Stimulated activated CD8-positive, alpha-beta memory T cell treated with anti-CD3 and anti-CD28 coated beads, Interleukin-15, amount 100 ng/mL, for 1 hour (primary cell): ENCODE results near the gene PRKAG2.

Source experiments
- DNase-seq: peaks from one replicate; pipeline ENCODE4 v3.0.0-alpha.2; 2020; ENCODE audit warnings: low read depth

Gene PRKAG2

DNA sequence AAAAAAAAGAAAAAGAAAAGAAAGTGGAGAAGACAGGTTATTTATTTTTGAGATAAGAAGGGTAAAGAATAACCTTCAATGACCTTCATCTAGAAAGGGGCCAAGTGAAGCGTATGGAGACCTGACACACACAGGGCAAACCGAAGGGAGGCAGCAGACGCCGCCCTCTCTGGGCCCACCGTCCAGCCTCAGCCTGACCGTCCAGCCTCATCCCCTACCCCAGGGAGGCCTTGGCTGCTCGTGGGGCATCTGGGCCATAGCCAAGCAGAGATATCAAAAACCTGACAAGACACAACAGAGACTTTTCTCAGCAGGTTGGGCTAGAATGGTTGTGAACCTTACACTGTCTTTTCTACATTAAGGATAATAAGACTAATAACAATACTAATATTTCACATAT is 10.9 kb downstream of the PRKAG2 start:
- no peak for DNase-seq

DNA sequence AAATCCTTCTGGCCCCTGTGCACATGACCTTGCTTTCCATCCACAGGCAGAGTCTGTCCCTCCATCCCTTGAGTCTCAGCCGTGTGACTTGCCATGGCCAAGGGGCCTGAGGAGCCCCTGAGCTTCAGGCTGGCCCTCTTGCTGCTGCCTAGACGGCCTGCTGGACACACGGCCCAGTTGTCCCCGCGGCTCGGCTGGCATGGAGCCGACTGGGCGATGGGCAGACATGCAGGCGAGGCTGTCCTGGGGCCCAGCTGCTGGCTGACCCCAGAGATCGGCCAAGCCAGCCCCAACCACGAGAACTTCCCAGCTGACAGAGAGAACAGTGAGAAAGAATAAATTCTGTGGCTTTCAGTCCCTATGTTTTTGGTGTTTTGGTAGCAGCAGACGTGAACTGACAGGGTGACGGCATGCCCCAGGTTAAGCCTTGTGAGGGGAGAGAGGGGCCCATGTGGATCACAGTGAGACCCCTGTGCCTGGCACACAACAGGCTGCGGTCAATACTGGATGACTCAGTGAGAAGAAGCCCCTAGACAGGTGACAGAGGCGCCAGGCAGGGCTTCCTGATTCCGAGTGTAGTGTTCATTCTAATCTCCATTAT is 11.7 kb downstream of the PRKAG2 start:
- DNase-seq = no peak

DNA sequence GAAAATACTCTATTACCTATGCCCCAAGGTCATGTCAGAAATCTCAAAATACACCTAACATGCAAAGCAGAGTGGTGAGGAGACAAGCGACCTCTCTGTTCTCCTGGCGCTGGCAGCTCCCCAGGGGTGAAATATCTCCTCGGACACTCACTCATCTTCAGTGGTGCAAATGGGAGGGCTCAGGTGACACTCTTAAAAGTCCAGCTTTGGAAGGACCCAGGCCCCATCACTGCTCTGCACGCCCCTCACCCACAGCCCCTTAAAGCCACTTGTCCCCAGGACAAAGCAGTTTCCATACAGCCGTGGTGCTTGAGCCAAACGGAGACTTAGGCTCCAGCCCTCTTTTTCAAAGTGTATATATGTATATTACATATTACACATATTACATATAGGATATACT is 12.4 kb downstream of the PRKAG2 start:
- DNase-seq = no peak

DNA sequence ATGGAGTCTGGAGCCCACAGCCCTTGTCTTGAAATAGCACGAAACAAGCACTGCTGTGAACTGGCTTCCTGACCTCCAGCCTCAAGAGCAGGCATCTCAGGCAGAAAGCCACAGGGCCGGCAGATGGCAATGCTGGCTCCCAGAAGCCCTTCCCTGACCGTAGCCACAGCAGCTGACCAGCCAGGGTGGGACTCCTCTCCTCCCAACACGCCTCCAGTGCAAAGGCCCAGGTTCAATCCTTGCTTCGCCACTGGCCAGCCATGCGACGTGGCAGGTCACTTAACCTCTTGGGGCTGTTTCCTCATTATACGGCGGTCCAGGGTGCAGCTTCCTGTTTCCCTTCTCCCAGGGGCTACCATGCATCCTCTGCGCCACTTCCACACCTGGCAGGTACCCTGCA is 12.8 kb downstream of the PRKAG2 start:
- no peak for DNase-seq

DNA sequence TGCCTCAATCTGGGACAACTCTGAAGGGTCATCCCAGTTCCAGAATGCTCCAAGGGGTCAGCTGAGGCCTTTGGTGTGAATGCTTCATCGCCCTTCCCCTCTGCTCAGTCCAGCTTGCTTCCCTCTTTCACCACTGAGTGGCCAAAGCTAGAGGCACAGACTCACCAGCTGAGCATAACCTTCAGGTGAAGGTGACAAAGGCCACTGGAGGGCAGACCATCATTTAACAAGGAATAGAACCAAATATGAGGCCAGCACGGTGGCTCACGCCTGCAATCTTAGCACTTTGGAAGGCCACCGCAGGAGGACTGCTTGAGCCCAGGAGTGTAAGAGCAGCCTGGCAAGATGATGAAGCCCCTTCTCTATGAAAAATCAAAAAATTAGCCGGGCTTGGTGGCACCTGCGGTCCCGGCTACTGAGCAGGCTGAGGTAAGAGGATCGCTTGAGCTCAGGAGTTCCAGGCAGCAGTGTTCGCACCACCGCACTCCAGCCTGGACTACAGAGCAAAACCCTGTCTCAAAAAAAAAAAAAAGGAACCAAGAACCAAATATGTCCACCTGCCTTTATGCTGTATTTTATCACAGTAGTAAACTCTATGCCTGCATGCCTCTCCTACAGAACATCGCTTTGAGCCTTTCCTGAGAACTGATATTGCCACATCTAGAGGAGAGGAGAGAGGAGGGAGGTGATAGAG is 13.4 kb downstream of the PRKAG2 start:
- DNase-seq = no peak

DNA sequence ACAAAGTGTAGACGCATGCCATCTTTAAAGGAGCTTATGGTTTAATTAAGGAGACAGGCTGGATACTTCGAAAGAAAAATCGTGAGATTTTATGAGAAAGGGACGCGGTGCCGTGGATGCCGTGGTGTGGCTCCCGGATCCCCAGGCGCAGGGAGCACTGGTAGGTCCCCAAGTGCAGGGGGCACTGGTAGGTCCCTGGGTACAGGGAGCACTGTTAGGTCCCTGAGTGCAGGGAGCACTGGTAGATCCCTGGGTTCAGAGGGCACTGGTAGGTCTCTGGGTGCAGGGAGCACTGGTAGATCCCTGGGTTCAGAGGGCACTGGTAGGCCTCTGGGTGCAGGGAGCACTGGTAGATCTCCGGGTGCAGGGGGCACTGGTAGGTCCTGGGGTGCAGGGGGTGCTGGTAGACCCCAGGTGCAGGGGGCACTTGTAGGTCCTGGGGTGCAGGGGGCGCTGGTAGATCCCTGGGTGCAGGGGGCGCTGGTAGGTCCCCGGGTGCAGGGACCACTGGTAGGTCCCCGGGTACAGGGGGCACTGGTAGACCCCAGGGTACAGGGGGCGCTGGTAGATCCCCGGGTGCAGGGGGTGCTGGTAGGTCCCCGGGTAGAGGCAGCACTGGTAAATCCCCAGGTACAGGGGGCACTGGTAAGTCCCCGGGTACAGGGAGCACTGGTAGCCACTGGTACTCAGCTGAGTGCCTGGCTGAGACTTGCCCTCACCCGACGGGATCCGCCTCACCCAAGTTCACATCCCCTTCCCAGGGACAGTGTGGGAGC is 14.1 kb downstream of the PRKAG2 start:
- no peak for DNase-seq

DNA sequence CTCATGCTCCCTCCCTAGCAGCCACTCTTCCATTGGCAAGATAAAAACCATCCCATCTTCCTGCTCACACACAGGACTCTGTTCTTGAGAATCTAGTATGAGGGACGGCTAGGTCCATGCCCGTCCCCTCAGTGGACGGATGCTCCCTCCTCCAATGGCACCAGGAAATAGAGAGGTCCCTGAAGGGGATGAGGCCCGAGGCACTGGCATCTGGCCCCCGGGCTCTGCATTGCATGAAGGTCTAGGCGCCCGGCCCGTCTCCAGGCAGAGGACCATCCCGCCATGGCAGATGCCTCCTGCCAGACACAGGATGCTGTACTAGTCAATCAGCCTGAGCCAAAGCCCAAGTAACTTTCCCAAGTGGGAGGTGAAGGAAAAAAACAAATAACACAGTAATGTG is 15.0 kb downstream of the PRKAG2 start:
- no peak for DNase-seq

DNA sequence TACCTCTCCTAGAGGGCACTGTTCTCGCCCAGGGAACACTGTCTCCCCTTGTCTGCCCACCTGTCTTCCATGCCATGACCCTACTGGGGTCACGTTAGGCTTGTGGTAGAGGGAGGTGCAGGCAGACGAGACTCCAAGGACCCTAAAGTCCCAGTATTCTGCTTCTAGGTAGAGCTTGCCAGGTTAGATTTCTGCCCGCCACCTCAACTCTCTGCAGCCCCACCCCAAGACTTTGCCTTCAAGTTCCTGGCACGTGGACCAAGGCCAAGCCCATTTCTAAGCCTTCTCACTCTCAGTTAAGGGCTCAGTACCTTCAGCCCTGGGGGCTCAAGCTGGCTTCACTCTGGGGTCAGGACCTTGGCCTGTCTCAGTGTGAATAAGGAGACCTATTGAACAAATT is 16.1 kb downstream of the PRKAG2 start:
- no peak for DNase-seq

DNA sequence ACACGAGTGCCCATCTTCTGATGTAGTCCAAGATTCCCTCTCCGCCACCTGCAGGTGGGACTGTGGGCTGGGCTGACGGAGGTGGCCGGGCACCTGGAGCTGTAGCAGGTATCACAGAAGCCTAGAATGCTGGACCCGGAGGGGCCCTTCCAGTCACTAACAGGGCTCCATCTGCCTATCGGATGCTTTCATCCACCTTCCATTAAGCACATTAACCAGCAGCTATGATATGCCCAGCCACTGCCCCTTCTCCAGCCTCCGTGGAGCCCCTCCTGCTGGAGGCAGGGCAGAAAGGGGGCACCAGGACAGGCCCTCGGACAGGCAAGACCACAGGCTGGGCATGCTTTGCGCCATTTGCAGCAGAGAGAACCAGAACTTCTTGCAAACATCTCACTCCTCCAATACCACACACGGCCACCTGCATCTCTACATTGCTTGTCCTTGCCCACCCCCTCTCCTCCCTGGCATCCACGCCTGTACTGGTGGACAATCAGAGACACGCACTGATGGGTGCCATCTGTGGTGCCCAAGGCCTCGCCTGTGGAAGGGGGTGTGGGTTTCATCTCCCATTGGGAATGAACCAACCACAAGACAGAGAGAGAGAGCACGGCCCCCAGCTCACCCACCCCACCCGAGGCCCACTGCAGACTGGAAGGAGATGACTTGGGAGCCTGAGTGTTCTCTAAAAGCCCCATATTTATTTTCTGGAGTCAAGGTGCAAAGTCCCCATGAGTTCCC is 16.8 kb downstream of the PRKAG2 start:
- no peak for DNase-seq

DNA sequence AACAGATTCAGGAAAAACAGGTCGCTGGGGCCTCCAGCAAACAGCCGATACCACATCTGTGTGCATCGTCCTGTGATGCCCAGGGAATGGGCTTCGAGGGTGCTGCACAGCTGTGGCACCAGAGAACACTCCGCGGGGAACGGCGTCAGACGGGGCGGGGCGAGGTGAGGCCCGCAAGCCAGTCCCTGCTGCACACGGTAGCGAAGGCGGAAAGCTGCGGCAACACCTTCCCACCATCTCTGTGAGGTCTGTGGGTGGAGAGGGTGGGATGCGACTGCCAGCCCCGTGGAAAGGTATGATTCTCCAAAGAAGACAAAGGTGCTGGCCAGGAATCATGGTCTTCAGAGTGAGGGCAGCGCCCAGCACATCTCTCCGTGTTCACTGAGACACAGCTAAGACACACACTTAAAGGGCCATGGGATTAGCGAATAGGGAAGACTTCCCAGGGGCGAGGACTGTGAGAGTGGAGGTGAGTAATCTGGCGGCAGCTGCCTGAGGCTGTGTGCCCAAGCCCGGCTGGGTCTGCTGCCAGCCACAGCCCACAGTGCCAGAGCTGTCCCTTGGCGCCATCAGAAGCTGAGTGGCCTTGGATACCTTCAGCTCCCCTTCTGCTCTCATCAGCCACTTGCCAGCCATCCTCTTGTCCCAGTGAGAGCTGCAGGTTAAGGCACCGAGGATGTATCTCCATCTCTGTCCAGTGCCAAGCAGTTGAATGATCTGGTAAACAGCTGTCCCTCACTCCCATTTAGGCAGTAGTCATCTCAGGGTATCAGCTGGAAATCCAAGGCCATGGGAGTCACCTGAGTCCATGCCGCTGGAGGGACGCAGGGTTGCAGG is 17.6 kb downstream of the PRKAG2 start:
- no peak for DNase-seq

DNA sequence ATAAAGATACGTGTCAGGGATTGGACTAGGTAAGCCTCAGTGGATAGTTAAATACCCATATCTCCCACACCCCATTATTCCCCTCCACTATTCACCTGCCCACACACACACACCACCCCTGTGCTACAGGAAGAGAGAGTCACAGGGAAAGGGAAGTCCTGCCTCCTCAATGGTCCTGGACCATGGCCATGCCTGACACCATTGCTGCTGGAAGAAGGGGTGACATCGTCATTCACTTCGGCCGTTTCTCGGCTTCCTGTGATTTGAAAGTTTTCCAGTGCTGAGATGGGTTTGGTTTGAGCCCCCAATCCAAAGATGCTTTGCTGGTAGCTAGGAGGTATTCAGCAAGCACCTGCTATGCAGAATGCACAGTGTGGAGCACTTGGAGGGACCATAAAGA is 18.5 kb downstream of the PRKAG2 start:
- DNase-seq = no peak

DNA sequence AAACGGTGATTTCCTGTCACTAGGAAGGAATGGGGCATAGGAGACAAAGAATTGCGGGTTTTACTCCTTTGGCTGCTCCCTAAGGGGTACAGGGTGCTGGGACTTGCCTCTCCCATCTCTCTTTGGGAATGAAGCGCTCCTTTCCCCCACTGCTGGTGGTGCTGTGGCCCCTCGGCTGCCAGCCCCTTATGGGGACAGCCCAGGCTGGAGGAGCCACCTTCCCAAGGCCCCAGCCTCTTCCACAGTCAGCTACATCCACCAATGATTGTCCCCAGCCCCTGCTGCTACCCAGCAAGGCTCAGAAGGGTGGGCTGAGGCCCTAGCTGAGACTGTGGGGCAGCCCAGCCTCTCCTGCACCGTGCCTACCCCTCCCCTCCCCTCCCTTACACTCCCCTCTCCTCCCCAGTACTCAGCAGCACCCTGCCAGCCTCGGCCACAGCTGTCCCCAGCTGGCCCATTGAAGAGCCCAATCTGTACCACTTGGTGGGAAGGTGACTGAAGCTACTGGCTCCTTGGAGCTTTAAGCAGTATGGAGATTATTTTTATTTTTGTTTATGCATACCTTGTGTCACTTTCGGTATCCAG is 19.0 kb downstream of the PRKAG2 start:
- DNase-seq = no peak

DNA sequence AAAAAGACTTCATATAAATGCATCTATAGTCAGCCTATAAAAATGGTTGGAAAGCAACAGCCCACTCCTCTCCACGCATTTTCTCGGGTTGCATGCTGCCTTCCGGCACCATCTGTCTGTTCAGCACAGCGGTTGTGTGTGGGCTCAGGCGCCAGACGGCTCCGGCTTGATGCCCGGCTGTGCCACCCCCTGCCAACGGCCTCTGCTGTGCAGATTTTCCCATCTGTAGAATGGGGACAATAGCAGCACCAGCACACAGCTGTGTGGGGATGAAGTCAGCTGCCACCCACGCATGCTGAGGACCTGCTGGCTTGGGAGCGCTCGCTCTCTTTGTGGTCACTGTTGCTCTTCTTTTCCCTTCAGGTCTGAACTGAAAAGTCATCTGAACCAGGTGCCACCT is 19.5 kb downstream of the PRKAG2 start:
- DNase-seq = no peak

DNA sequence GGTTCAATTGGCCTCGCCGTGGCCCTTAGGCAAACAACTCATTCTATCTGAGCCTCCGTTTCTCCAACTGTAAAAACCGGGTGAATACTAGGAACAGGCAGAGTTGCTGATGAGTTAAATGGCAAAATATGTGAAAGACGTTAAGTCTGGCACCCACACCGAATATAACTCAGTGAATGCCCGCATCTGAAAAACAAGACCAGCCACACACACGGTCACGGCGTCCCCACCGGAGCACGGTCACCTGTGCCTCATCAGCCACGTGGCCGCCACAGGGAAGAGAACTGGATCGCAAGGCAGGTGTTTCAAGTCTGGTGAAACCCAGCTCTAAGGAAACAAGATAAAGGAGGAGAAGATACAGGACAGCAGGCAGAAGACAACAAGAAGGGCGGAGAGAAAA is 20.4 kb downstream of the PRKAG2 start:
- no peak for DNase-seq

DNA sequence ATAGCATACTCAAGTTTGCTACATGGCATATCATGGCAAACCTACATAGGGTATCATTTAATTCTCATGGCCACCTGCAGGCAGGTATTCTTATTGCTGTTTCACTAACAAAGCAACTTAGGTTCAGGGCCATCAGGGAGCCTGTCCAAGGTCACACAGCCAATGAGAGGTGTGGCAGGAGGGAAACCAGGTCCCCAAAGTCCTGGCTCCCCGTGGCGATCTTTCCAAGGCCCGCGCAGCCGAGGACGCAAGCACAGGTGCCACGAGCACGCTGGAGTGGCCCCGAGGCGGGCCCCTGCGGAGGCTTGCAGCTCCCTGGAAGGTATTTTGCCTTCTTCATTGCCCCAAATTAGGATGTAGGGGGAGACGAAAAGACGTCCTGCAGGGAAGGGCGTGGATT is 20.8 kb downstream of the PRKAG2 start:
- no peak for DNase-seq

DNA sequence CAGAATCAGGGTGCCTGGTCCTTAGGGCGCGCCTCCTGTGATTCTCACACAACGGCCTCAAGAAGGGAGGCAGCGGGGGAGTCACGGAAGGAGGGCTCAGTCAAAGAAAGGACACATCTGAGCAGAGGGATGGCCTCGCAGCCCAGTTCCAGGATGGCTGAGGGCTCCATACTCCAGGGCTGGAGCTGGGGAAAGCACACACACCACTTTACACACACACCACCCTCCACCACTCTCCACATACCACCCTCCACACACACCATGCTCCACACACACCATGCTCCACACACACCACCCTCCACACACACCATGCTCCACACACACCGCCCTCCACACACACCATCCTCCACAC is 22.2 kb downstream of the PRKAG2 start:
- no peak for DNase-seq

DNA sequence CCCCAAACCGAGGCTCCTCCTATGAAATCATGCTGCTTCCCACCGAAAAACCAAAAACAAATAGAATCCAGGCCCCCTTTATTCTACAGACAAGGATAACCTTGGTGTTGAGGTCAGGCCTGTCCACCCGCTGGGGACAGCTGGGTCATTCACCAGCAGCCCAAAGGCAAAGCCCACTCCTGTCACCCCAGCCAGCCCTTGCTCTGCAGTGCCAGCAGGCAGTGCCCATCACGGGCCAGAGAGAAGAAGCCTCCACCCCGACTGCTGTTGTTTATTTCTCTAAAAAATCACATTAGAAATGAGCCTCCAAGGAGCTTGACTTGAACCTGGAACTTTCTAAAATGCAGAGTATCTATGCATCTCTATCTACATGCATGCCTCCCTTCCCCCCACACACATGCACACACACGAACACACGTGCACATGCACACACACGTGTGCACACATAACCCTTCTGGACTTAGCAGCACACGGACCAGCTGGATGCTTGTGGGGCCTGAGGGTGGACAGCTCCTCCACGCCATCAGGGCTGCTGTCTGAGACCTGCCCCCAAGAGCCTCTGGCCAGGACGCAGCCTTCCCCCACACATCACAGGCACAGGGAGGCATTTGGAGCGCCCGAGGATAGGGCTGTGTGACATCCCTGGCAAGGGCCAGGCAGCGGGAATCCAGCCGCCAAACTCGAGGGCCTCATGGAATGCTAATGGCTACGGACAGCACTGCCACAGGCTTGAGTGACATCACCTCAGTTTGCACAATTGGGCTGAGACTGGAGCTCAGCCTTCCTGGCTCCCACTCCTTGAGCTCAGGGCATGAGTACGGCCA is 22.8 kb downstream of the PRKAG2 start:
- DNase-seq = no peak

DNA sequence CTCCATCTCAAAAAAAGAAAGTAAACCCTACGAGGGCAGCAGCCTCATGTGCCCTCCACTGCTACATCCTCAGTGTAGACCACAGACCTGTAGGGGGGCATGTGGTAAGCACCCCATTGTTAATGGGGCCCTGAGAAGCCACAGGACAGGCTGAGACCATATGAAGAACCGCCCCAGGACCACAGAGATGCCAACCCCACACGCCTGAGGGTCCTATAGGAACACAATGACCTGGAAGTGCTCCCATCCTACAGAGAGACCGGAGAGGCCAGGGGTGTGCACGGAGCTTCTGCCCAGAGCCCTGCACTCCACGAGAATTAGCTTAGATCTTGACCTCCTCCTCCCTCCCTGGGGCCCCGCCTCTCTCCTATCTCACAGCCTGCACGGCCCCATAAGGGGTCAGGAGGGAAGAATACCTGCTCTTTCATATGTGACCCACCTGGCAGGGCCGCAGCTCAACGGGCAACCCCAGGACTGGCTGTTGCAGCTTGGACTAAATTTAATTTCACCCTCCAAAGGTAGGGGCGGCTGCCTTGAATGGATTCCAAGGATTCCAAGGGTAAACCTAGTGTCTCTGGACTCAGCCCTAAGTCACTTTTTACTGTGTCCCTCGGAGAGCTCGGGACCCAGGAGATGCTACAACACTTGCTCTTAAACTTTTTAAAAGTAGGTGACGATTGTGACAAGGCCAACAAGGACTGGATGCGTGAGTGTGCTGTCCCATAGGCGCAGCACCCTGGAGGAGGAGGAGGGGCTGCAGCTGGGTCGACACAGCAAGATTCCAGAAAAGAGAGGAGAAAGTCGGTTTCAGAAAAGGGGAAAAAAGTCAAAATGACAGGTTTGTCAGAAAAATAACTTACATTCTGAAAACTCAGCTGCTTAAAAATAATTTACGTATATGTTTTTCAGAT is 24.2 kb downstream of the PRKAG2 start:
- no peak for DNase-seq

DNA sequence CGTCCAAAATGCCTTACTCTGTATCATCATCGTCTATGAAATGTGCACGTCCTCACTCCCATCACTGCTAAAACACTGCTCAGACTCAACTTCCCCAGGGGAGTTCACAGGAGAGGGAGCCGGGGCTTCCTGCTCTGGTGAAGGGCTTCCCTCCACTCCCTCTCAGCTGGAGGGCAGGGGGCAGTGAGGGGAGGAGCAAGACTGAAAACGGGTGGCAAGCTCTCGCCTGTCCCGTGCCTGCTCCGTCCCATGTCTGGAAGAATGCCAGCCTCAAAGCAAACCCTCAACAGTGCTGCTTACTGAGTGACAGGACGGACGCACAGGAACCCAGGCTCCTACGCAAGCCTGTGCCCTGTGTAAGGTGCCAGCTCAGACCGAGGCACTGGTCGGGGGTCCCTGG is 25.1 kb downstream of the PRKAG2 start:
- DNase-seq = no peak
